ENCODE results near the gene EGLN1. TPM values are rescaled to one million over a fixed set of nuclear protein-coding genes. Genes with fewer than 3 reads are reported as not detected.

The EGLN1 gene
- total RNA-seq, 2 donors from 2014 or later = 40.6 to 42.7 TPM

- no peak for DNase-seq (ENCODE audit: low spot score)
- Histone ChIP-seq H3K4me1 (ENCODE audit: control insufficient read depth in 1 of 2, low read depth in 2 of 2) (peaks cover 0 to 2% of the 10 kb centered on the region in 2 donors), H3K27ac (no peak overlapping the region), H3K4me3 (no peak overlapping the region), H3K9me3 (no peaks in the 10 kb centered on the region), H3K36me3 (no peaks in the 10 kb centered on the region), H3K27me3 (replicated peaks; ENCODE audit: insufficient read depth) (no peaks in the 10 kb centered on the region)
- no peak for ATAC-seq (ENCODE audit: insufficient number of reproducible peaks, low FRiP score, low read depth)
- TF ChIP-seq CTCF (IDR thresholded peaks at IDR 0.05) = no peak
Observed at GRCh38 chr1:231372501-231372900, 49.6 kb downstream of the EGLN1 start.

GRCh38 chr1:231369282-231369681, 52.8 kb downstream of the EGLN1 start:
- ATAC-seq (ENCODE audit: insufficient number of reproducible peaks, low FRiP score, low read depth) (no peak), DNase-seq (ENCODE audit: low spot score) (no peak)
- no peaks in the 10 kb centered on the region for H3K9me3 ChIP-seq
- no peaks in the 10 kb centered on the region for H3K27me3 ChIP-seq (replicated peaks; ENCODE audit: insufficient read depth)
- no peak overlapping the region for H3K27ac ChIP-seq
- no peaks in the 10 kb centered on the region for H3K36me3 ChIP-seq
- H3K4me1 ChIP-seq (ENCODE audit: control insufficient read depth in 1 of 2, low read depth in 2 of 2) = no peaks in the 10 kb centered on the region
- no peak for TF ChIP-seq CTCF (IDR thresholded peaks at IDR 0.05)
- no peak overlapping the region for H3K4me3 ChIP-seq

- ATAC-seq (ENCODE audit: insufficient number of reproducible peaks, low FRiP score, low read depth) = no peak
- no peak for DNase-seq (ENCODE audit: low spot score)
- no peaks in the 10 kb centered on the region for H3K27me3 ChIP-seq (replicated peaks; ENCODE audit: insufficient read depth)
- H3K36me3 ChIP-seq = no peaks in the 10 kb centered on the region
- no peak overlapping the region for H3K4me3 ChIP-seq
- no peaks in the 10 kb centered on the region for H3K4me1 ChIP-seq (ENCODE audit: control insufficient read depth in 1 of 2, low read depth in 2 of 2)
- H3K9me3 ChIP-seq = no peaks in the 10 kb centered on the region
- H3K27ac ChIP-seq = no peak overlapping the region
- no peak for TF ChIP-seq CTCF (IDR thresholded peaks at IDR 0.05)
Observed at GRCh38 chr1:231364192-231364591, 57.9 kb downstream of the EGLN1 start.

GRCh38 chr1:231363624-231364023, 58.5 kb downstream of the EGLN1 start:
- Histone ChIP-seq H3K36me3 (no peaks in the 10 kb centered on the region), H3K9me3 (no peaks in the 10 kb centered on the region), H3K27ac (no peak overlapping the region), H3K4me1 (ENCODE audit: control insufficient read depth in 1 of 2, low read depth in 2 of 2) (no peaks in the 10 kb centered on the region), H3K4me3 (no peak overlapping the region), H3K27me3 (replicated peaks; ENCODE audit: insufficient read depth) (no peaks in the 10 kb centered on the region)
- no peak for TF ChIP-seq CTCF (IDR thresholded peaks at IDR 0.05)
- ATAC-seq (ENCODE audit: insufficient number of reproducible peaks, low FRiP score, low read depth) (no peak), DNase-seq (ENCODE audit: low spot score) (no peak)

GRCh38 chr1:231362325-231362724, 59.8 kb downstream of the EGLN1 start:
- DNase-seq (ENCODE audit: low spot score) = no peak
- Histone ChIP-seq H3K4me3 (no peak overlapping the region), H3K4me1 (ENCODE audit: control insufficient read depth in 1 of 2, low read depth in 2 of 2) (no peaks in the 10 kb centered on the region), H3K36me3 (no peaks in the 10 kb centered on the region), H3K9me3 (no peaks in the 10 kb centered on the region), H3K27ac (no peak overlapping the region), H3K27me3 (replicated peaks; ENCODE audit: insufficient read depth) (no peaks in the 10 kb centered on the region)
- TF ChIP-seq CTCF (IDR thresholded peaks at IDR 0.05) = no peak
- ATAC-seq (ENCODE audit: insufficient number of reproducible peaks, low FRiP score, low read depth) = no peak

Measured in thoracic aorta (tissue), 2 donors.